Kidney (tissue), 14 donors: ENCODE data around the gene THEM5. TPM values are rescaled to one million over a fixed set of nuclear protein-coding genes. Genes with fewer than 3 reads are reported as not detected.

Source experiments
- DNase-seq, 5 donors: peaks; one replicate each; pipeline ENCODE4 v3.0.0-alpha.2; 2013 to 2020
- FAIRE-seq: peaks from 2 replicates; lab custom pipeline; 2012; peaks lifted over from hg19 to GRCh38; lab: Jason Lieb, UNC
- H3K27ac ChIP-seq, 2 donors: one replicate each; pipeline ENCODE4 v1.7.0; 2013; ENCODE audit warnings: low read depth in 2 of 2, low read length in 2 of 2, inconsistent platforms in 1 of 2
- H3K27me3 ChIP-seq: one replicate; pipeline ENCODE4 v1.7.1; 2013; ENCODE audit warnings: low read length, inconsistent platforms; ENCODE audit not compliant: control insufficient read depth, insufficient read depth
- H3K36me3 ChIP-seq, 3 donors: one replicate each; pipeline versions ENCODE4 v1.7.0 to v1.7.1; 2013; ENCODE audit warnings: low read length in 3 of 3, control low read depth in 1 of 3, inconsistent platforms in 1 of 3; ENCODE audit not compliant: insufficient read depth in 3 of 3, control insufficient read depth in 2 of 3
- H3K4me1 ChIP-seq, 3 donors: one replicate each; pipeline versions ENCODE4 v1.7.0 to v1.7.1; 2013; ENCODE audit warnings: low read length in 3 of 3, inconsistent platforms in 1 of 3, low read depth in 1 of 3; ENCODE audit not compliant: control insufficient read depth in 2 of 3, insufficient read depth in 2 of 3
- H3K4me3 ChIP-seq, 3 donors: one replicate each; pipeline versions ENCODE4 v1.7.0 to v1.8.1; 2013; ENCODE audit warnings: low read length in 3 of 3, control low read depth in 1 of 3, inconsistent platforms in 1 of 3
- H3K9ac ChIP-seq, 3 donors: one replicate each; pipeline versions ENCODE4 v1.7.0 to v1.7.1; 2013; ENCODE audit warnings: low read length in 3 of 3, control low read depth in 1 of 3, inconsistent platforms in 1 of 3
- H3K9me3 ChIP-seq, 3 donors: one replicate each; pipeline versions ENCODE4 v1.7.0 to v1.7.1; 2013; ENCODE audit warnings: low read length in 3 of 3, control low read depth in 1 of 3, inconsistent platforms in 1 of 3; ENCODE audit not compliant: control insufficient read depth in 2 of 3, insufficient read depth in 1 of 3
- CTCF ChIP-seq: IDR thresholded peaks from 3 replicates; pipeline ENCODE4 v1.5.1; 2012; ENCODE audit warnings: mild to moderate bottlenecking, moderate library complexity, borderline replicate concordance; ENCODE audit not compliant: insufficient read depth; ENCODE audit errors: extremely low read depth
- intact Hi-C: fragments of 100-400 bp; cut with DNase I; formaldehyde crosslinking; loops from one replicate; pipeline ENCODE4 v1.11.1; 2022
- polyA plus RNA-seq: library from polyadenylated mRNA; stranded (reverse); fragments of 350-450 nt; fragmentation: Illumina TruSeq; extraction: RNeasy Lipid Tissue Mini Kit (QIAGEN cat#74804); gene quantifications from one replicate; pipeline ENCODE4 v1.2.3, GENCODE V29; 2014; ENCODE audit warnings: low read depth, low replicate concordance; ENCODE audit not compliant: insufficient read depth
- total RNA-seq: library from RNA; stranded (reverse); fragmentation: NEBNext Ultra II Directional; extraction: Animal tissue kit (Norgen Biotek cat#: 25700); gene quantifications from one replicate; pipeline ENCODE4 v1.2.1, GENCODE V29; 2021
- donor health status: control.
- donor health status: control.
- donor health status: control.
- donor health status: control.
- donor health status: control.
- donor health status: DM: yes; HTN: yes; CAD: no.
- donor health status: Normal renal cell carcinoma (clear cell type).

The THEM5 gene
- total and polyA plus RNA-seq, 2 donors from 2014 or later: not detected

DNA sequence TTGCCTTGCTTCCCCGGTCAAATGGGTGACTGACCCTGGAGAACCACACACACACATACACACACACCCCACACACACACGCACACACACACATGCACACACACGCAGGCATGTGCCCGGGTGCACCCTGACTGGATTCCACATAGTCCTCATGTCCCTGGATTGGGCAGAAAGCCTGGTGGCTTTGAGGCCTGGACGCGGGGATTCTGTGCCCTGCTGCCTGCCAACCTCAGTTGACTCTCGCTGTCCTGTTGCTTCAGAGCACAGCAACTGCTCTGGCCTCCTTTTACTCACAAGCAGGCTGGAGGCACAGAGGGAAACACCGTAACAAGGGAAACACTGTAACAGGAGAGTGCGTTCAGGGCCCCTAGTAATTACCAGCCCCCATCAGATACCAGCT lies 28.3 kb downstream of the THEM5 start:
- peaks cover 0 to 16% (median 11%) of the 10 kb centered on the region in 3 donors for H3K4me1 ChIP-seq
- no peak overlapping the region for H3K9ac ChIP-seq
- intact Hi-C loops: no loop called here
- no peak for DNase-seq
- no peak overlapping the region for H3K4me3 ChIP-seq
- peaks cover 0 to 5% (median 0%) of the 10 kb centered on the region in 3 donors for H3K36me3 ChIP-seq
- no peak overlapping the region for H3K27ac ChIP-seq
- no peak for FAIRE-seq
- no peaks in the 10 kb centered on the region for H3K9me3 ChIP-seq
- H3K27me3 ChIP-seq: no peaks in the 10 kb centered on the region
- TF ChIP-seq CTCF: no peak

- no peak for TF ChIP-seq CTCF
- H3K9me3 ChIP-seq: no peaks in the 10 kb centered on the region
- no peaks in the 10 kb centered on the region for H3K27me3 ChIP-seq
- peak overlapping the region in 1 of 3 donors; percentile 34 for H3K9ac ChIP-seq
- no peak for DNase-seq
- no peak overlapping the region for H3K4me3 ChIP-seq
- peaks cover 0 to 9% (median 5%) of the 10 kb centered on the region in 3 donors for H3K4me1 ChIP-seq
- H3K27ac ChIP-seq: no peak overlapping the region
- FAIRE-seq: no peak
- H3K36me3 ChIP-seq: peaks cover 0 to 4% (median 1%) of the 10 kb centered on the region in 3 donors
- intact Hi-C loops: no loop called here
Measured at GRCh38 chr1:151823175-151823574, 30.3 kb downstream of the THEM5 start.

DNA sequence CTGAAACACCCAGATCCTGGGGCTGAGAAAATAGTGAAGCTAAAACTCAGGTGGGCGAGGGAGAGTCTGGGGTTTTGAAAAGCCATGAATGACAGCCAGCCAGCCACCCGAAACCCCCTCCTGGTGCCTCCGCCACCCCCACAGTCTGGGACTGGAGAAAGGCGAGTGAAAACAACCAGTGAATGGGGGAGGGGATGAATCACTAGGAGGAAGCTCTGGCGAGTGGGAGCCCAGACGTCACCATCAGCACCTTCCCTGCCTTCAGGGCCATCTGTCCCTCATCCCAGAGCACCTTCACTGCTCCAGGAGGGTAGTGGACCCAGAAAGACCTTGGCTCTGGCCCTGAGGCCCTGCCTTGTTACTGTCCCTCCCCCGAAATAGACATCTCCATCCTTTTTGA lies 31.1 kb downstream of the THEM5 start:
- DNase-seq (peak in 4 of 5 donors; percentile 62 to 74 (median 70)), FAIRE-seq (no peak)
- H3K4me3 ChIP-seq: no peak overlapping the region
- H3K4me1 ChIP-seq: peaks cover 0 to 5% (median 5%) of the 10 kb centered on the region in 3 donors
- no peaks in the 10 kb centered on the region for H3K27me3 ChIP-seq
- no peaks in the 10 kb centered on the region for H3K9me3 ChIP-seq
- TF ChIP-seq CTCF: no peak
- intact Hi-C loops: no loop called here
- peak overlapping the region in 1 of 3 donors; percentile 34 for H3K9ac ChIP-seq
- H3K27ac ChIP-seq: no peak overlapping the region
- H3K36me3 ChIP-seq: peaks cover 0 to 4% (median 4%) of the 10 kb centered on the region in 3 donors

GRCh38 chr1:151820940-151821339 lies 32.6 kb downstream of the THEM5 start:
- Histone ChIP-seq H3K9ac (no peak overlapping the region), H3K4me1 (peaks cover 0 to 5% (median 5%) of the 10 kb centered on the region in 3 donors), H3K36me3 (peaks cover 0 to 17% (median 4%) of the 10 kb centered on the region in 3 donors), H3K4me3 (no peak overlapping the region), H3K27me3 (no peaks in the 10 kb centered on the region), H3K9me3 (no peaks in the 10 kb centered on the region), H3K27ac (no peak overlapping the region)
- FAIRE-seq (no peak), DNase-seq (no peak)
- TF ChIP-seq CTCF: no peak
- intact Hi-C loops: no loop called here
